CD4-positive, alpha-beta memory T cell (primary cell): ENCODE results near the gene HHIP. TPM values are rescaled to one million over a fixed set of nuclear protein-coding genes. Genes with fewer than 3 reads are reported as not detected.

Experiments
- CTCF ChIA-PET: fragments of 350-600 bp; sonication (Branson Sonifier 250); formaldehyde crosslinking; loops from one replicate; lab custom pipeline; 2021; ENCODE audit warnings: inconsistent platforms; ENCODE audit not compliant: partially characterized antibody; lab: Charles Lee
- POLR2A ChIA-PET: fragments of 350-600 bp; sonication (Branson Sonifier 250); formaldehyde crosslinking; loops from one replicate; lab custom pipeline; 2021; ENCODE audit not compliant: partially characterized antibody; lab: Charles Lee
- DNase-seq, 5 donors: peaks; one replicate each; pipeline versions ENCODE4 v3.0.0 to v3.0.0-alpha.2; 2020 to 2022; ENCODE audit warnings: mixed read lengths in 1 of 5
- H3K27ac ChIP-seq: one replicate; pipeline ENCODE4 v1.7.0; 2013; ENCODE audit warnings: low read depth, low read length
- H3K27me3 ChIP-seq: 2 replicates; pipeline ENCODE4 v1.7.0; 2013; ENCODE audit warnings: mild to moderate bottlenecking, low read length, moderate library complexity; ENCODE audit not compliant: insufficient read depth
- H3K36me3 ChIP-seq: 2 replicates; pipeline ENCODE4 v1.7.0; 2013; ENCODE audit warnings: mild to moderate bottlenecking, low read length, moderate library complexity; ENCODE audit not compliant: insufficient read depth
- H3K4me1 ChIP-seq: 2 replicates; pipeline ENCODE4 v1.7.0; 2013; ENCODE audit warnings: mild to moderate bottlenecking, low read length, moderate library complexity; ENCODE audit not compliant: insufficient read depth
- H3K4me3 ChIP-seq, 2 donors: one replicate each; pipeline ENCODE4 v1.7.0; 2013; ENCODE audit warnings: low read length in 2 of 2, mild to moderate bottlenecking in 1 of 2
- H3K9me3 ChIP-seq, 2 donors: one replicate each; pipeline ENCODE4 v1.7.0; 2013; ENCODE audit warnings: low read length in 2 of 2, control low read depth in 1 of 2; ENCODE audit not compliant: control insufficient read depth in 1 of 2
- H3K27ac Mint-ChIP-seq, 7 donors: one replicate each; pipeline ENCODE4 v1.8.0; 2020 to 2021; ENCODE audit warnings: mixed read lengths in 7 of 7, mild to moderate bottlenecking in 6 of 7, inconsistent platforms in 3 of 7, moderate library complexity in 3 of 7
- H3K27me3 Mint-ChIP-seq, 2 donors: one replicate each; pipeline ENCODE4 v1.8.0; 2020 to 2021; ENCODE audit warnings: mixed read lengths in 2 of 2
- H3K36me3 Mint-ChIP-seq, 2 donors: one replicate each; pipeline ENCODE4 v1.8.0; 2020 to 2021; ENCODE audit warnings: mixed read lengths in 2 of 2, inconsistent platforms in 1 of 2, mild to moderate bottlenecking in 1 of 2
- H3K4me1 Mint-ChIP-seq, 4 donors: one replicate each; pipeline ENCODE4 v1.8.0; 2020 to 2021; ENCODE audit warnings: mixed read lengths in 4 of 4, mild to moderate bottlenecking in 1 of 4
- H3K4me3 Mint-ChIP-seq, 8 donors: one replicate each; pipeline ENCODE4 v1.8.0; 2020 to 2021; ENCODE audit warnings: mixed read lengths in 8 of 8, mild to moderate bottlenecking in 7 of 8, moderate library complexity in 6 of 8, inconsistent platforms in 3 of 8
- H3K9me3 Mint-ChIP-seq, 8 donors: one replicate each; pipeline ENCODE4 v1.8.0; 2020 to 2021; ENCODE audit warnings: mixed read lengths in 8 of 8, mild to moderate bottlenecking in 5 of 8, inconsistent platforms in 3 of 8, moderate library complexity in 1 of 8
- intact Hi-C: fragments of 100-400 bp; cut with micrococcal nuclease; formaldehyde crosslinking; loops from one replicate; pipeline ENCODE4 v1.15.1; 2023
- polyA plus RNA-seq, 2 donors: library from polyadenylated mRNA; unstranded; fragments of 300-500 nt; fragmentation: Illumina TruSeq; gene quantifications; one replicate each; pipeline ENCODE4 v1.2.3, GENCODE V29; 2021
- total RNA-seq, 2 experiments: library from RNA; stranded (reverse); gene quantifications; one replicate each; pipeline ENCODE4 v1.2.3, GENCODE V29; 2021

HHIP gene
- total and polyA plus RNA-seq, 4 experiments from 2014 or later: not detected

DNA sequence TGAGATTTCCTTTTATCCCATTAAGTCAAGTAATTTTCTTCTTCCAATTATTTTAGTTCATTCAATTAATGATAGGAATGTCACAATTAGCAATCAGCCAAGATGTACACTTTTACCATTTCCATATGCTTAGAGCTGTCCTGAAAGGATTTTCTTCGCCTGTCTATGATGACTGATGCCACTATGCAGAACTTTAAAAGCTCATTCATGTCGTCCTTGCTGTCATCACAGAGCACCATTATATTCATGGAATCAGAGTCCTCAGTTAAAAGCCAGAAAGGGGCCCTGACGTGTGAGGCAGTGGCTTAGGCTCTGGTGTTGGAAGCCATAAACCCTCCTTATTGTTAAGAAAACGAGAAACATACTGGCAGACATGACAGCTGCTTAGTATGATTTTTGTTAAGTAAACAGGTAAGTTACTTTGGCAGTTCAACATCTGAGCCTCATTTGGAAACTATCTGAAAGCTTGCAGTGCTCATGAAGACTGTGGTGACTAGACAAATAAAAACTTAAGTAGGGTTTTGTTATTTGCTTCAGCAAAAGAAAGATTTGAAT, 73.1 kb downstream of the HHIP start:
- ChIA-PET POLR2A (no interaction called here), CTCF (no interaction called here)
- H3K27me3 Mint-ChIP-seq: peaks cover 0 to 2% of the 10 kb centered on the region in 2 donors
- Histone ChIP-seq H3K27me3 (no peaks in the 10 kb centered on the region), H3K4me3 (no peak overlapping the region), H3K36me3 (no peaks in the 10 kb centered on the region), H3K4me1 (no peaks in the 10 kb centered on the region), H3K27ac (no peak overlapping the region), H3K9me3 (no peaks in the 10 kb centered on the region)
- H3K4me1 Mint-ChIP-seq: no peaks in the 10 kb centered on the region
- intact Hi-C loops: no loop called here
- no peak for DNase-seq
- no peaks in the 10 kb centered on the region for H3K36me3 Mint-ChIP-seq
- H3K4me3 Mint-ChIP-seq: no peak overlapping the region
- peaks cover 0 to 3% (median 0%) of the 10 kb centered on the region in 8 donors for H3K9me3 Mint-ChIP-seq
- H3K27ac Mint-ChIP-seq: no peak overlapping the region

DNA sequence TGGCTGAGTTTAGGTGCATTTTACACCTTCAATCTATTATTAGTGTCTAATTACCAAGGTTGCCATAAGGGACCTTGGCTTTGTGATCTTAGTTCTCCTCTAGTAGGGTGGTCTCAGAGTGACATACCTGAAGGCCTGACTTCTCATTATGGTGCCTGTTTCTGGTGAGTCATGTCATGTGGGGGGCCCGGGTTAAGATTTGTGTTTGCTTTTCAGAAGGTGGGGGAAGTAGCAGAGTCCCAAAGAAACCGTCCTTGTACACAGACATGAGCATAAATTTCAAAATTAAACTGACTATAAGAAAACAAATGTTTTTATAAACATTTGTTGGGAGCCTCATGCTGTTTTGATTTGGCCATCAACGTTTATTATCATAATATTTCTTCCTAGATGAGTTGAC, 74.5 kb downstream of the HHIP start:
- ChIA-PET POLR2A (no interaction called here), CTCF (no interaction called here)
- H3K27me3 Mint-ChIP-seq: no peaks in the 10 kb centered on the region
- DNase-seq: no peak
- H3K36me3 ChIP-seq: no peaks in the 10 kb centered on the region
- H3K4me3 ChIP-seq: no peak overlapping the region
- no peaks in the 10 kb centered on the region for H3K9me3 ChIP-seq
- no peaks in the 10 kb centered on the region for H3K27me3 ChIP-seq
- no peak overlapping the region for H3K27ac ChIP-seq
- H3K36me3 Mint-ChIP-seq: no peaks in the 10 kb centered on the region
- no peaks in the 10 kb centered on the region for H3K4me1 Mint-ChIP-seq
- no peak overlapping the region for H3K27ac Mint-ChIP-seq
- intact Hi-C loops: no loop called here
- H3K4me3 Mint-ChIP-seq: no peak overlapping the region
- peaks cover 0 to 3% (median 0%) of the 10 kb centered on the region in 8 donors for H3K9me3 Mint-ChIP-seq
- no peaks in the 10 kb centered on the region for H3K4me1 ChIP-seq

DNA sequence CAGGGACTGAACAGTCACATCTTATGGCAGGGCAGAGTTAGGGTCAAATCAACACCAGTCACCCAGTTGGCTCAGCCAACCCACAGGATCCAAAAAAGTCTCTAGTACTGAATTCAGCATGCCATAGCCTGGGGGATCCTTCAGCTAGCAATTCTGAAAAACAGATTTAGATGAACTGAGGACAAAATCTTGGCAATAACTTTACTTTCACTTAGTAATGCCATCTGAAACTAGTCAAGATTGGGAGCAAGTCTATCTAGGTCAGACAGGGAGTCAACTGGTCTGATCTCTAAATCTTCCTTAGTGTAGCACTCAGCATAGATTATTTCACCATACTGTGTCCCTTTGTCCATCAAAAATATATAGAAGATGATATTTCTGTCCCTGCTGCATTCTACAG, 76.0 kb downstream of the HHIP start:
- Mint-ChIP-seq H3K27ac (no peak overlapping the region), H3K9me3 (peaks cover 0 to 3% (median 0%) of the 10 kb centered on the region in 8 donors), H3K36me3 (no peaks in the 10 kb centered on the region), H3K27me3 (no peaks in the 10 kb centered on the region), H3K4me3 (no peak overlapping the region), H3K4me1 (no peaks in the 10 kb centered on the region)
- POLR2A ChIA-PET: no interaction called here
- no peaks in the 10 kb centered on the region for H3K4me1 ChIP-seq
- intact Hi-C loops: no loop called here
- H3K36me3 ChIP-seq: no peaks in the 10 kb centered on the region
- H3K27me3 ChIP-seq: no peaks in the 10 kb centered on the region
- H3K4me3 ChIP-seq: no peak overlapping the region
- H3K27ac ChIP-seq: no peak overlapping the region
- CTCF ChIA-PET: no interaction called here
- no peak for DNase-seq
- H3K9me3 ChIP-seq: no peaks in the 10 kb centered on the region

DNA sequence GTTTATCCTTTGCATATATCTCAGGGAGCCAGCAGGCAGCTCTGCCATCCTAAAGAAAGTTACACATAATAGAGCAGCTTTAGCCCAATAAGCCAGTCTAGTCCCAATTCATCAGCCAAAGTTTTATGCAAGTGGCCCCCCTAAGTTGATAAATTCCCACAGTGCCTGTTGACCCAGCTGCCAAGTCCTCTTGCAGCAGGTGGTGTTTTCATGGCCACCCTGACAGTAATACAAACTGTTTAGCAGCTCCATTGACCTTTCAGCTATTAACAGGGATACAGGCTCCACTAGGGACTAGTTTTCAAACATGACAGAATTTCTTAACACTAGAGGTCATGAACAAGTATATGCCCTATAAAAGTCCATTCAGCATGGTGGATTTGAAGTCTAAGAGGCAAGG, 77.5 kb downstream of the HHIP start:
- ChIA-PET CTCF (no interaction called here), POLR2A (no interaction called here)
- no peaks in the 10 kb centered on the region for H3K4me1 ChIP-seq
- no peaks in the 10 kb centered on the region for H3K36me3 Mint-ChIP-seq
- no peak overlapping the region for H3K27ac ChIP-seq
- no peaks in the 10 kb centered on the region for H3K27me3 ChIP-seq
- H3K9me3 Mint-ChIP-seq: peaks cover 0 to 3% (median 0%) of the 10 kb centered on the region in 8 donors
- H3K9me3 ChIP-seq: no peaks in the 10 kb centered on the region
- H3K36me3 ChIP-seq: no peaks in the 10 kb centered on the region
- no peak for DNase-seq
- H3K4me1 Mint-ChIP-seq: no peaks in the 10 kb centered on the region
- H3K27me3 Mint-ChIP-seq: no peaks in the 10 kb centered on the region
- intact Hi-C loops: no loop called here
- no peak overlapping the region for H3K4me3 Mint-ChIP-seq
- peak overlapping the region in 1 of 7 donors; percentile 6 for H3K27ac Mint-ChIP-seq
- H3K4me3 ChIP-seq: no peak overlapping the region

DNA sequence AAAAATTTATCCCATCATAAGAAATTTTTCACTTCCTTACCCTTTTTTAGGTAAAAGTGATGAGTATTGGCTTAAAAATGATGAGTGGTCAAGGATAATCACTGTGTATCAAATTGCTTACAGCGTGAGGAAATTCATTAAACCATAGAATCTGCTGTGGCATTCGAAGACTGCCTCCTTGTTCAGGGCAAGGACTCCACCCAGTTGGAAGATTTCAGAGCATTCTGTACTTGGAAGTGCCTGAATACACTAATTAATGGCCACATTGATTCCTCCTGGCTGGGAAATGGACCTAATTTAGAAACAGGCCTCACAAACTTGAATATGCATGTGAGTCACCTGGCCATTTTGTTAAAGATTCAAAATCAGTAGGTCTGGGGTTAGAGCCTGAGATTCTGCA, 83.2 kb downstream of the HHIP start:
- Mint-ChIP-seq H3K9me3 (peaks cover 0 to 4% (median 0%) of the 10 kb centered on the region in 8 donors), H3K4me3 (no peak overlapping the region), H3K27me3 (no peaks in the 10 kb centered on the region), H3K36me3 (no peaks in the 10 kb centered on the region), H3K27ac (no peak overlapping the region), H3K4me1 (no peaks in the 10 kb centered on the region)
- H3K4me1 ChIP-seq: no peaks in the 10 kb centered on the region
- no peak for DNase-seq
- CTCF ChIA-PET: no interaction called here
- POLR2A ChIA-PET: no interaction called here
- no peaks in the 10 kb centered on the region for H3K27me3 ChIP-seq
- no peak overlapping the region for H3K4me3 ChIP-seq
- no peaks in the 10 kb centered on the region for H3K36me3 ChIP-seq
- H3K9me3 ChIP-seq: no peaks in the 10 kb centered on the region
- intact Hi-C loops: no loop called here
- H3K27ac ChIP-seq: no peak overlapping the region

DNA sequence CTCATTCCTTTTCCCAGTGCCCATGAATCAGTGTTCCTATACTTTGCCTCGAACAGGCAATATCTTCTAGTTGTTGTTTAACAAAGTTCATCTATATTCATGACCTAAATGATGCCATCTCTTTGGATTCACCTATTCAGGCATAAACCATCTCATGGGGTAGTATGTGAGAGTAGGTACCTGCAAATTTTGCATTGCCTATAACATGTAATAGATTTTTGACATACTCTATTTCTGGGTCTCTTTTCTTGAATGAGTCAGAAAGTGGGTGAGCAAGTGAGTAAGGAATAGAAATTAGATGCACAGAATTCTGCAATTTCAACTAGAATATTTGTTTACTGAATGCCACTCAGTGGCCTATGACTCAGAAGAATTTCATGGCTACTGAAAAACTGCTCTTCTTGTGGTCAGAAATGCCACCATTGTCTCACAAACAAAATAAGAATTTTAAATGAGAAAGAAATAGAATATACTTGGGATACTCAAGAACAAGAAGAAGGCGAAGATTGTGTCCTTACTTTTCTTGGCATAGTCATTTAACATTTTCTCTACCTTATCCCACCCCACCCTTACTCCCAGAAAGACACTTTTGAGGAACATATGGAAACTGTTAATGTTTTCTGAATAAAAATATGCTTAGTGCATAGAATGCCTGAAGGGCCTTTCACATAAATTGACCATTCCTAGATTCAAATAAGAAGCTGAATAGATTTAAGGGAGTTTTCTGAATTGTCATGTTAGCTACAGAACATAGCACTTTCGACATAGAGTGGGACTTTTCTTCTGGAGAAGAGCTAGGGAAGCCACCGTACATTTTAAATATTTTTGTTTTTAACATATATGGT, 86.8 kb downstream of the HHIP start:
- CTCF ChIA-PET: no interaction called here
- DNase-seq: no peak

DNA sequence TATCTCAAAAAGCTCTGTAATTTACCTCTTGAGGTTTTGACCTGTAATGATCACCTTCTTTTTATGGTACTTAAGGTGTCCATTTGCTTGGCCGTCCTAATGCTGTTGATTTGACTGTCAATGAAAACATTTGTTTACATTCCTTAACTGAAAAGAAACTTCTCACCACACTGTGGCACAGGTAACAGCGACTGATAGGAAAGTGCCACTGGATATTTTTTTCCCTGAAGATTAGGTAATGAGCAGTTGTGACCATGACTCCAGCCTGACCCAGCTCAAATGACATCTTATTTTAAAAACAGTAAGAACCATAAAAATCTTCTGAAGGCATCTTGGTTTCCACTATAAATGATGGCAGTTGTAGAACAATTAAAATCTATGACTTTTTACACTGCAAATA, 87.6 kb downstream of the HHIP start:
- Mint-ChIP-seq H3K4me3 (no peak overlapping the region), H3K27ac (no peak overlapping the region), H3K9me3 (peaks cover 0 to 4% (median 0%) of the 10 kb centered on the region in 8 donors), H3K27me3 (no peaks in the 10 kb centered on the region), H3K4me1 (no peaks in the 10 kb centered on the region), H3K36me3 (no peaks in the 10 kb centered on the region)
- Histone ChIP-seq H3K27me3 (no peaks in the 10 kb centered on the region), H3K27ac (no peak overlapping the region), H3K36me3 (no peaks in the 10 kb centered on the region), H3K9me3 (no peaks in the 10 kb centered on the region), H3K4me1 (no peaks in the 10 kb centered on the region), H3K4me3 (no peak overlapping the region)
- DNase-seq: no peak
- POLR2A ChIA-PET: no interaction called here
- intact Hi-C loops: no loop called here
- CTCF ChIA-PET: no interaction called here

More for the DNA sequence above, 86.8 kb downstream of the HHIP start:
- no peaks in the 10 kb centered on the region for H3K27me3 ChIP-seq
- no peak overlapping the region for H3K27ac ChIP-seq
- Mint-ChIP-seq H3K36me3 (no peaks in the 10 kb centered on the region), H3K4me3 (no peak overlapping the region), H3K4me1 (no peaks in the 10 kb centered on the region), H3K27me3 (no peaks in the 10 kb centered on the region), H3K27ac (no peak overlapping the region), H3K9me3 (peaks cover 0 to 4% (median 0%) of the 10 kb centered on the region in 8 donors)
- POLR2A ChIA-PET: no interaction called here
- H3K4me3 ChIP-seq: no peak overlapping the region
- intact Hi-C loops: no loop called here
- H3K36me3 ChIP-seq: no peaks in the 10 kb centered on the region
- no peaks in the 10 kb centered on the region for H3K9me3 ChIP-seq
- no peaks in the 10 kb centered on the region for H3K4me1 ChIP-seq
